GM19043 (cell line): ENCODE data around the gene DDX10.
"Not testable (repeated sequence)": the region's sequence is repeated elsewhere in the genome, so short reads cannot be mapped to it uniquely, and the experiment has no call there.

ENCODE experiments used
- ATAC-seq: cut with Tn5 transposase; IDR thresholded peaks from one replicate; pipeline ENCODE4 v1.9.1; 2021; ENCODE audit warnings: low read depth; ENCODE audit not compliant: unreplicated experiment

The DDX10 gene

DNA sequence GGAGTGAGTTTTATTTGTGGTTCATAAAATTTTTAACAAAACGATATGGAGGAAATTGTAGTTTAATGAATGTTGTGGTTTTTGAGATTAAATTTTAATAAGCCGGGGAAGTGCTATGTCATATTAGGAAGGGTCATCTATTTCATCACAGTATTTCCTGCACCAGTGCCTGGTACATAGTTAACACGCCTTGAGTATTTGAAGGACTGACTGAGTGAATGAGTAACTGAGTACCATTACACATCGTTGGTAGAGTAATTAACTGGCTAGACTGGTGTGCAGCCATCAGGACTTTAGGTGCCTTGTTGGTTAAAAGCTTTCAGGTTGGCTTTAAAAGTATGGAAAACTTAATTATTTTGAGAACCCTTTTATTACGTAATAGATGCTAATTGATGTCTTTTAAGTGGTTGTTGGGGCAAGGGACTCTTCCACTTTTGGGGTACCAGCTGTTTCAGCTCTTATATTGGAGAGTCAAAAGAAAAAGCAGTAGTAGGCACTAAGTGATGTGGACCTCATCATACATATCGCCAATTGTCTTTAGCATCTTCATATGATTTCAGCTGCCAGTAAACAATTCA is 101.8 kb downstream of the DDX10 start:
- ATAC-seq: no peak

DNA sequence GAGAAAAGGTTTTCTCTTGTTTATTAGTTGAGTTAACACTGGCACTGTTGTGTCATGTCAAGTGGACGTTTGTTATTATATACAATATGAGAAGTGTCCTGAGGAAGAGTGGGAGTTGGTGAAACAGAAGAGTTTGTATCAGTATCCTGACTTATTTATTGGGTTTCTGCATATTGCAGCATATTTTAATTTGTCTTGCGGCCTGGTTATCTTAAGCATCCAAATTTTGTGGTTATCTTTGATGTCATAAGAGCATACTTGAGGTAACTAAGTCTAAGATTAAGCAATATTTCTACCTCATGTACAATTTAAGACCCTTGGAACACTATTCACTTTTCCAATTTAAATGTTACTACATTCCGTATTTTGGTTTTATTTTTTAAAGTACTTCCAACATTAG is 103.5 kb downstream of the DDX10 start:
- ATAC-seq: no peak

DNA sequence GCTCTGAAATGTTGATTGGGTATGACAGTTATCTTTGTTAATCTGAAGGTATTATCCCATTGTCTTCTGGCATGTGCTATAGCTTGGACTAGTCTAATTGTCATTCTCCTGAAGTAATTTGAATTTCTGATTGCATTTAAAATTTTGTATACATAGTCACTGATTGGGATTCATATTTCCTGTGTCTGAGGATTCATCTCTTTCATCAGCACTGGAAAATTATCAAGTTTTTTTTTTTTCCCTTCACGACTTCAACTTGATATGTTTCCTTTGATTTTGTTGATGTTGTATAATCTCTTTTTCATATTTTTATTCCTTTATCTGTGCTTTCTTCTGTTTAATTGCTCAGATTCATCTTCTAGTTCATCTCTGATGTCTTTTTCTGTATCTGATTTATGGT is 104.1 kb downstream of the DDX10 start:
- ATAC-seq: no peak

DNA sequence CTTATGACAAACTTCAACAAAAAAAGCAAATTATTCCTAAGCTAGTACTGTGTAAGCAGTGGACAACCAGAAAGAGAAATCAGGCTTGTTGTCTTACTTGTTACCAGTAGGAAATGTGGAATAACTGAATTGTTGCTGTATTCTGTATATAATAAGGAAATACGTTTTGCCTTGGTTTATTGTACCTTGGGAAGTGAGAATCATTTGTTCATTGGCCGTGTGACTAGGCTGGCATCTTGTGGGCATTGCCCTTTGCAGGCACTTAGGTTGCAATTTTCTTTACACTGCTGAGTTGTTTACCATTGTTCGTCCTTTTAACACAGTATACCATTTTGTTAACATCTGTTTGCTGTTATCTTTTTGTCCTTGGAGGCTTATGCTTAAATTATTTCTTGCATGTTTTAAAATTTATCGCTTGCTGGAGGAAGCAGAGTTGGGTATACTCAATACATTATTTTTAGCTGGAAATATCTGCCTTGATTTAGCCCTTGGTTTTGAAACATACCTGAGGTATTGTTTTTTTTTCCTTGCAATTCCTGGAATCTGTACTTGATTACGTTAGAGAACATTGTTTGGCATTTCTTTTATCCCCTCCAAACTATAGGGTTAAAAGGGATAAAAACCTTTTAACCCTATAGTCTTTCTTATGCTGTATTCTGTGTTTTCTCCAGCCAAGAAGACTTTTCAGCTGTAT is 109.3 kb downstream of the DDX10 start:
- ATAC-seq: no peak

DNA sequence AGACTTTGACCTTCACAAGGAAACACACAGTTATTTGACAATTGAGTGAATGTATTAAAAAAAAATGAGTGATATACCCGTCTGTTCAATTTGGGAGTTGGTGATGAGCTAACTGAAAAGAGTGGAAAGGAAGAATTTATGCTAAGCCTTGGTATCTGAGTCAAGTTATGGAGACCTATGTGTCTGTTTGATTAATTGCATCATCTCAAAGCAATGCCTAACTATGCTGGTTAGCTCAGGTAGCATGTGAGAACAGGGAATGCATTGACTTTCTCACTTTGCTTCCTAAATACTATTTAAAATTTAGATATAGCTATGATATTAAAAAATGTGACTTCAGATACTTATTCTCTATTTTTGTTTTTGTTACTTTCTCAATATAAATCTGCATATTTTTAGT is 110.5 kb downstream of the DDX10 start:
- ATAC-seq: no peak

DNA sequence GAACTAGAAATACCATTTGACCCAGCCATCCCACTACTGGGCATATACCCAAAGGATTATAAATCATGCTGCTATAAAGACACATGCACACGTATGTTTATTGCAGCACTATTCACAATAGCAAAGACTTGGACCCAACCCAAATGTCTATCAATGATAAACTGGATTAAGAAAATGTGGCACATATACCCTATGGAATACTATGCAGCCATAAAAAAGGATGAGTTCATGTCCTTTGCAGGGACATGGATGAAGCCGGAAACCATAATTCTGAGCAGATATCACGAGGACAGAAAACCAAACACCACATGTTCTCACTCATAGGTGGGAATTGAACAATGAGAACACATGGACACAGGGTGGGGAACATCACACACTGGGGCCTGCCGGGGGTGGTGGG is 114.3 kb downstream of the DDX10 start:
- not testable (repeated sequence) for ATAC-seq

DNA sequence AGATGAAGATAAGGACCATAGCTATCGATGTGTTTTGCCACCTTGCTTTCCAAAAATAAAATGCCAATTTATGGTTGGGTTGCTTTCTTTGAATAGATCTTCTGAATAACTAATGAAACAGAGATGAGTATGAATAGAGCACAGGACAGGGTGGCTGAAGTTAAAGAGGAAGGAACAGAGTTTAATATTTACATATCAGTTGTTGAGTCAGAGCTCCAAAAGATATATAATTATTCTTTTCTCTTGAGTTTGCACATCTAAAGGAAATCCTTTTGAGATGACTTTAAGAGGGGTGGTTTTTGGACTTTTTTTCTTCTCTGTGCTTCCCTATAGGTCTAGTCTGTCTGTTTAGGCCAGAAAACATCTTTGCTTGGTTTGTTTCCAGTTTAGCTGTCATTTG is 115.2 kb downstream of the DDX10 start:
- ATAC-seq: no peak

DNA sequence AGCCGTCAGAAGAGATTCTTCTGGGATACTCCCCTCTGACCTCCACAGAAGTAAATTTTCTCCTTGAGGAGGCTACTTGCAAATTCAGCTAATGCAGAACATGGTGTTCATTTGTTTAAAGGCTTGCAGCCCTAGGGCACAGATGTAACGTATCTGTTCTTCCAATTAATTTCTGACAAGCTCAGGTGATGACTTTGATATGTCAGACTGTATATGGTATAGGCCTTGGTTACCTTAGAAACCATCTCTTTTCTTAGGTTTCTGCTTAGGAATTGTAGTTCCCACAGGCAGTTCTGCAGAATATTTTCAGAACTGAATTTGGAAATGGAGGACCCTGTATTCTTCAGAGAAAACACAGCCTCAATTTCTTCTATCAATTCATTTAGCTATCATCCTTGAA is 117.1 kb downstream of the DDX10 start:
- no peak for ATAC-seq

DNA sequence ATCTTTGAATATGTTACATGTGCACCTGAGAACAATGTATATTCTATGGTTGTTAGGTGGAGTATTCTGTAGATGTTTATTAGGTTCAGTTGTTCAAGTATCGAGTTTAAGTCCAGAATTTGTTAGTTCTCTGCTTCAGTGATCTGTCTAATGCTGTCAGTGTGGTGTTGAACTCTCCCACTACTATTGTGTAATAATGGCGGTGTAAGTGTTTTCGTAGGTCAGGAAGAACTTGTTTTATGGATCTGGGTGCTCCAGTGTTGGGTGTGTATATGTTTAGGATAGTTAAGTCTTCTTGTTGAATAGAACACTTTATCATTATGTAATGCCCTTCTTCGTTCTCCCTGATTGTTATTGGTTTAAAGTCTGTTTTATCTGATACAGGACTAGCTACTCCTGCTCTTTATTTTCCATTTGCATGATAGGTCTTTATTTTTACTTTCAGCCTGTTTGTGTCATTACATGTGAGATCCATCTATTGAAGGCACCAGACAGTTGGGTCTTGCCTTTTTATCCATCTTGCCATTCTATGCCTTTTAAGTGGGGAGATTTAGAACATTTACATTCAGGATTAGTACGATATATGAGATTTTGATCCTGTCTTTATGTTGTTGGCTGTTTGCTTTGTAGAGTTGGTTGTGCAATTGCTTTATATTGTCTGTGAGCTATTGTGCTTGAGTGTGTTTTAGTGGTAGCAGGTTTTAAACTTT is 121.6 kb downstream of the DDX10 start:
- ATAC-seq: no peak

DNA sequence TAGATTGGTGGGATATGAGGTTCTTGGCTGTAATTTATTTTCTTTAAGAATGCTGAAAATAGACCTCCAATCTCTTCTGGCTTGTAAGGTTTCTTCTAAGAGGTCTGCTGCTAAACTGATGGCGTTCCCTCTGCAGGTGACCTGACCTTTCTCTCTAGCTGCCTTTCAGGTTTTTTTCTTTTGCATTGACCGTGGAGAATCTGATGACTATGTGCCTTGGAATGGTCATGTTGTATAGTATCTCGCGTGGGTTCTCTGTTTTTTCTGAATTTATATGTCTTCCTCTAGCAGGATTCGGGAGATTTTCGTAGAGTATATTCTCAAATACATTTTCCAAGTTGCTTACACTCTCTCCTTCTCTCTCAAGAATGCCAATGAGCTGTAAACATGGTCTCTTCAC is 122.2 kb downstream of the DDX10 start:
- ATAC-seq: no peak

DNA sequence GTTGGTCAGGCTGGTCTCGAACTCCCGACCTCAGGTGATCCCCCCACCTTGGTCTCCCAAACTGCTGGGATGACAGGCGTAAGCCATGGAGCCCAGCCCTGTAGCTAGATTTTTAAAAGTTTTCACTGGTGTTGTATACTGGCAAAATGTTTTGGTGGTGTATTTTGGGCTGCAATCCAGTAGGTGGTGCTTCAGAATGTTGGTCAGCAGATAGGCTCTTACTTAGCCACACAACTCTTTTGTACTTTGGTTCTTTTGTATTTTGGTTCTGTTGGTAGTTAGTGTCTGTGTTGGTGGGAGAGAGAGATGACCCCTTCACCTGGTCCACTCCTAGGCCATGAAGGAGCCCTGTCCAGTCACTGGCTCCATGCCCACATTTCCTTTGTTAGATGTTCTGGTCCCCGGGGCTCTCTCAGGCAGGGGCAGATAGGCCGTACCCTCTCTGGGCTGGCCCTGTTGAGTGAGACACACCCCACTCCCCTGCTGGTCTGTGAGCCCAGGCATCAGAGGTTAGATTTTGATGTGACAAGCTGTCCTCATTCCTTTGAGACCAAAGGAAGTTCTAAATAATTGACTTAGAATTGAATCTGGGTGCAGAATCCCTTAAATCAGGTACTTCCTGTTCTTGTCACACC is 123.8 kb downstream of the DDX10 start:
- no peak for ATAC-seq

DNA sequence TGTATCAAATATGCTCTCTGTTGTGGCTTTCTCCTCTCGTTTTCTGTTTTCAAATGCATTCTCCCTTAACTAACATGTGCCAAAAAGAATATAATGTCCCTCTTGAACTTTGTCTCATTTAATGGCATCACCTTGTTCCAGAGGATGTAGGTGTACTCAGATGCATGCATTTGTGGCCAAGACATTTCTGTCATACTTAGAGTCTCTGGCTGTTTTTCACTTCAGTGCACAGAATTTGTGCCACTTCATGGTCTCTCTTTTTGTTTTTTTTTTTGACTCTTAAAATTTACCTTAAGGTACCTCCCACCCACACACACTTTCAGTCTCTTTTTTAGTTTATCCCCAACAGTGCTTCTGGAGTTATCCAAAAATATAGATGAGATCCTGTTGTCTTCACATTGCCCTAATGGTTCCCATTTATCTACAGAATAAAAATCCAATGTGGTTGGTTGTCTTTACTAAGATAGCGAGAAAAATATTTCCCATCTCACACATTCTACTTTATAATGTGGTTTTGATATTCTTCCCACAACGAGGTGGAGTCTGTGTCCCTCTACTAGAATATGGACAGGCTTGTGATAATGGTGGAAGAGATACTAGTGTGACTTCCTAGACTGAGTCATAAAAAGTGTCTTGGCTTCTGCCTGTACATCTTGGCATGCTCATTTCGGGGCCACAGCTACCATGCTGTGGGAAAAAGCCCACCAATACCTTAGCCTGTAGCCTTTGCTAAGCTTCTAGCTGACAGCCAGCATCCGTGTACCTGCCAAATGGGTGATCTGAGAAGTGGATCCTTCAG is 125.8 kb downstream of the DDX10 start:
- ATAC-seq: no peak

DNA sequence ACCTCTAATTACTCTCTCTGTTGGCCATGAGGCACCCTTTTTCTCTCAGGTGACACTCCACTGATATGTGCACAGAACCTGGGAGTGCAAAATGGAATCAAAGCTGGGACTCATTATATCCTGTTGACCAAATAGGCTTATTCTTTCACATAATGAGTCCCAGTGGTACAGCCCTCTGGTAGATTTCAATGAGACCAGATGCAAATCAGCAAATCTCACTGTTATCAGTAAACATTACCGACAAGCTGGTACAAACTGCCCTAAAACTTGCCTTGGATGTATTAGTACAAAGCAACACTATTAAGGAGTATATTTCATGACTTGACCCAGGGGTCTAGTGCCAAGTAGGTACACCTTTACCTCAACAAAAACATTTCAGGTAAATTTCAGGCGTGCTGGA is 128.3 kb downstream of the DDX10 start:
- ATAC-seq: no peak

DNA sequence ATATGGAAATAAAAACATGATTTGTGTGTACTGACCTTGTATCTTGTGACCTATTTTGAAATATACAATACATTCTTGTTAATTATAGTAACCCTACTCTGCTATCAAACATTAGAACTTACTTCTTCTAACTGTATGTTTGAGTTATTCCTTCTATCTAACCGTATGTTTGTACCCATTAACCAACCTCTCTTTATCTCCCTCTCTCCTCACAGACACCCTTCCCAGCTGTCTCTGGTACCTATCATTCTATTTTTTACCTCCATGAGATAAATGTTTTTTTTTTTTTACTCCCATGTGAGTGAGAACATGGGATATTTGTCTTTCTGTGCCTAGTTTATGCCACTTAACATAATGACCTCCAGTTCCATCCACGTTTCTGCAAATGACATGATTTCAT is 128.7 kb downstream of the DDX10 start:
- ATAC-seq: no peak

DNA sequence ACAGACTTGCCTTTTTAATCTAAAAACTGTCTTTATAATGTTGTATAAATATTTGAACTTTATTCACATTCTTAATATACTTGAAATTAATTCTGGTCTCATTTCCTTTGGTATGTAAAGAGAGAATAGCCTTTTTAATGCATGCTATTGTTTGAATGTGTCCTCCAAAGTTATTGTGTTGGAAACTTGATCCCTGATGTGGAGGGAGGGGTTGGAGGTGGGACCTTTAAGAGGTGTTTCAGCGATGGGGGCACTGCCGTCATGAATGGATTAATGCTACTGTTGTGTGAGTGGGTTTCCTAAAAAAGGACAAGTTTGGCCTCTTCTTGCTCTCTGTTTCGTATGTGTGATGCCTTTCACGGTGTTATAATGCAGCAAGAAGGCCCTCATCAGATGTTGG is 131.7 kb downstream of the DDX10 start:
- ATAC-seq: no peak

DNA sequence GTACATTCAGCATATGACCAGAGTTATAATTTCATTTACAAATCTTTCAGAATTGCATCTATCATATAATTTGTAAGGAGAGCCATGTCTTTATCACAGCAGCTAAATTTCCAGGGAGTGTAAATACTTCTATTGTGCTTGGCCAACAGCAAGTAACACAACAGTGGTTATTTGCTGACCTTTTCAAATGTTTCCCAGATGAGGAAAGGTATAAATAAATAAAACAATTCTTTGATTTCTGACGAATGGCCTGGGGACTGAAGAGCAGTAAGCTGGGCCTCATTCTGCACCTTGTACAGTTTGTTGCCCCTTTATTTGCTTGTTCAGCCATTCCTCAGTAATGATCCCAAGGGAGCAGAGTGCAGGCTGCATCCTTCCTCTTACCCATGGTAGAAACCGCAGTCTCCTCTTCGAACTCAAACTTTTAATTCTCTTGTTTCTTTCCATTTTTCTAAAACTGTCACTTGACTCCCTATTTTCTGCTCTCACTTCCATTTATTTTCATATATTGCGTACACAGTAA is 132.8 kb downstream of the DDX10 start:
- ATAC-seq: no peak

DNA sequence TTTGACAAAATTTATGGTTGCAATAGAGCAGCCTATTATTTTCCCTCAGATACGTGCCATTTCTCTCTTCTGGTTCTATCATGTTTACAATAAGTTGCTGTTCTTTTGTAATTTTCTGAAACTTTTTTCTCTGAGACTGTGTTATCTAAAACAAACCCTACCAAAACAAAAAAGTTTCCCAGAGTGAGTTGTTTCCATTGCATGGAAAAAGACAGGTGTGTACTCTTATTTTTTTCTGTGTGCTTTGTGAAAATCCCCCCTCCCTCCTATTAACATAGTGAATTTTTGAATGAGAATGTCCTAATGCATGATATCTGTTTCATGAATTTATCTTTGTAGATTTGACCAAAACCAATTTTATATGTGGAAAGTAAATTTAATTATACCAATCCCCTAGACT is 137.6 kb downstream of the DDX10 start:
- no peak for ATAC-seq

DNA sequence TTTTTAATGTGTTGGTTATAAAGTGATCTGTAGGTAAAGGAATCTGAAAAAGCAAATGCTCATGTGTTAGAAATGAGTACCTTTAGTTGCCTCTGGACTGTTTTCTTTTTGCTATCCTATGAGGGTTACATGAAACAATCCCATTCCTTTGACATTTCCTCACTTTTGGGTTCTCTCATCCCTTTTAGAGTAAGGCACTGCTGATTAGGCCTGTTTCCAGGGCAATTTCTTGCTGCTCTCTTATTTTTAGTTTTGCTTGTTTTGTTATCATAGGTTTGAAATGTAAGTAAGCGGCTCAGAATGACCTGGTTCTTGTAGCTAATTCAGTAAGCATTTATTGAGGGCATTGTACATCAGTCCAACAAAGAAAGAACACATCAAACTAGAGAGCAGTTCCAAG is 138.9 kb downstream of the DDX10 start:
- no peak for ATAC-seq

DNA sequence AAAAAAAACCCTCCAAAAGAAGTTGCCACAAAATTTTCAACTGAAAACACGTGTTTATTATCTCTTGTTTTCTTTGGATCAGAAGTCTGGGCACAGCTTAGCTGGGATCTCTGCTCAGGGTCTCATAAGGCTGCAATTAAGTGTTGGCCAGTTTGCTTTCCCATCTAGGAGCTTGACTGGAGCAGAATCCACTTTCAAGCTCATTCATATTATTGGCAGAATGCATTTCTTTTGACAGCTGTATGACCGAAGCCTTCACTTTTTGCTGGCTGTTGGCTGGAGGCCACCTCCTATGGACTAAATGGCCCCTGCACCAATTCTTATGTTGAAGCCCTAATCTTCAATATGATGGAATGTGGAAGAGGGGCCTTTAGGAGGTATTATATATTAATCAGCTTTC is 139.6 kb downstream of the DDX10 start:
- ATAC-seq: no peak

DNA sequence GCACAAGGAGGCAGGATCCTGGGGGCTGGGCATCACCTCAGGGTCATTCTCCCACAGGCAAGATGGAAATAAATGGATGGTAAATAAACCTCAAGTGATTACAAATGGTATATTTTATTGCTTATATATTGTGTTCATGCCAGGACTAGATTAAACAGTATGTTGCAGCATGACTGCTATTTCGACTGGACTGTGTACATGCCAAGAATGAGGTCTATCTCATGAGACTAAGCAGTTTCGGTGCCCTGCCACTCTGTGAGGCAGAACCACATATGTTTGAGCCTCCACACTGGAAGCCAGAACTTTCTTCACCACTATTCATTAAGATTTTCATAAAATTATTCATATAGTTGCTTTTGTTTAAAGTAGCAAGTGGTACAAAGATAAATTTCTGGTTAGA is 140.2 kb downstream of the DDX10 start:
- no peak for ATAC-seq

DNA sequence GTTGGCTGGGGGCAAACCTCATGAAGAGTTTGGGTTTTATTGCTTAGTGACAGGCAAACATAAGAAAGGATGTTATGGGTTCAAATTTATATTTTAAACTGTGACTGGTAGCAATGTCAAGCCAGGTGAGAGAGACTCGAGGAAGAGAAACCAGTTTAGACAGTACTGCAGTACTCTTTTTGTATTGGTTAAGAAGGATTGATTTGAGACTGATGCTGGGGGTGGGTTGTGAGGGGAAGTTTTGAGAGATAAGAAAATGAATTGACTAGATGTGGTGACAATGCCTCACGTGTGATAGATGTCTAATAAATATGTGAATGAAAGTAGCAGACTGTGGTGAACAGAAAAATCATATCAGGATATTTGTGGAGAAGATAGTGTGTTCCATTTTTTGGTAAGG is 142.4 kb downstream of the DDX10 start:
- no peak for ATAC-seq
